Stimulated activated CD4-positive, alpha-beta T cell treated with anti-CD3 and anti-CD28 coated beads, Interleukin-1b, Interleukin-23, amount 100 ng/mL, for 1 hour (primary cell): ENCODE data around the gene SUSD6.

Experiments used
- DNase-seq, 2 donors: peaks; one replicate each; pipeline ENCODE4 v3.0.0-alpha.2; 2020; ENCODE audit warnings: low read depth in 2 of 2

SUSD6 gene

DNA sequence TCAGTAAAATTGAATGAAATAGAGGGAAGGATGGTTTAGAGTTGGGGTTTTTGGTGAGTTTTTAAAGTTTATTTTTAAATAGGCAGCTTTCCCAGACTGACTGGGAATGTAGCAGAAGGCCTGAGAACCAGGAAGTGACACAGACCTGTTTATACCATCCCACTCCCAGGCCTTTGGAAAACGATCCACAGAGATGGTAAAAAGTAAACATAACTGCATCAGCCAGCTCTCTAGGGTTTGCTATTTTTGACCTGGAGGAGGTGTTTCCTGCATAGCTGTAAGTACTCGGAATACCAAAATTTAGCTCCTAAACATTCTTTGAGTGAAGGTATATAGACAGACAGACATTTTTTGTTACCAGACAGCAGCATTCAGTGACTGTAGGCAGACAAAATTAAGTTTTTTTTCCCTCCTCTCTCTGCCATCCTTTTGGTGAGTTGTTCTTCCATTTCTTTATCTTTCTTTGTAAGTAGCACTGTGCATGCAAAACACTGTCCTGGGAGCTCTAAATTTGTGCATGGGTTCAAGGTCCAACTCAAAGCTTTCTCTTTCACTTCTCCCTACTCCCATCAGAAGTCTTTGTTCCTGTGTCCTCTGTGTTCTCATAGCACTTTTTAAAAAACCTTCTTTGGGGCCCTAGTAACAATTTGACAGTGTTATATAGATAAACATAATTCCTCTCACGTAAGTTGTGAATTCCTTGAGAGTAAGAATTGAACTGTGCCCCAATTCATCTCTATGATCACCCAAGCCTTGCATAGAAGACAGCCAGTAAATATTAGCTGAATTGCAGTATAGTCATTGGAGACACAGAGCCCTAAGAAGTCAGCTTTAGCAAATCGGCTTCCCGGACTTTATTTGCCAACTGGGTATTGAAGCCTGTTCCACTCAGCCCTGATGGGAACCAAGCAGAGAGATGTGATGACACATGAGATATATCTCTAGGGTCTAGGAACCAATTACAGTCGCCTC lies 37.4 kb downstream of the SUSD6 start:
- no peak for DNase-seq

- no peak for DNase-seq
These were observed 39.6 kb downstream of the SUSD6 start for GRCh38 chr14:69650948-69651369.

DNA sequence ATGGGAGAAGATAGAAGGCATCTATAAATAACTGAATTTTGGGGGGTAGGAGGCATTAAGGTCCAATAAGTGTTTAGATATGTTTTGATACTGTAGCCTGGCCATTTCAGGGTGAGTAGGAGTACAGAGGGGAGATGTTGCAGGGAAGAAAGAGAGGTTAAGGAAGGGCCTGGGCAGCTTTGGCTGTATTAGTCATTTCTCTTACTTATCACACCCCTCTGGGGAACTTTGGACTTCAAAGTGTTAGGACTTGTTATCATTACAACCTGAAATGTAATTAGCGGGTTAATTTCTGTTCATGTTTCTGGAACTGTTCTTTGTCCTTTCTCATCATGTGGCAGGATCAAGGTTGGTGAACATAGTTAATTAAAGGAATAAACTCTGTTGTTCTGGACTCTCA lies 40.3 kb downstream of the SUSD6 start:
- no peak for DNase-seq

- DNase-seq = no peak
These were observed 41.7 kb downstream of the SUSD6 start for GRCh38 chr14:69652942-69653684.

DNA sequence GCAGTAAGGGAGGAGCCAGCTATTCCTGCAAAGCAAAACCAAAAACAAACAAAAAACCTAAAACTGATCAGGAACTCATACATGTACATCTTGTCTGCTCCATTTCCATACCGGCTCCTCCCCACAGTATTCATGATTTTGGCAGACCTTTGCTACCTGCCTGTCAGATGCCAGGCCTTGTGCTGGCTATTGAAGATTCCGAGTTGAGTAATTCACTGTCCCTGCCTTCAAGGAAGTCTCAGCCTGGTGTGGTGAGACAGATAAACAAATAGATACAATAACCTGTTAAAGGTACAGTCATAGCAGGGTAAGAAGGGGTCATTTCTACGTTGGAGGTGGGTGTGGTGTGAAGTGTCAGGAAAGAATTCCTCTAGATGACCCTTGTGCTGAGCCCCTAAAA lies 42.7 kb downstream of the SUSD6 start:
- DNase-seq = no peak

GRCh38 chr14:69657950-69658355 lies 46.6 kb downstream of the SUSD6 start:
- no peak for DNase-seq

GRCh38 chr14:69658664-69659261 lies 47.4 kb downstream of the SUSD6 start:
- DNase-seq = no peak

DNA sequence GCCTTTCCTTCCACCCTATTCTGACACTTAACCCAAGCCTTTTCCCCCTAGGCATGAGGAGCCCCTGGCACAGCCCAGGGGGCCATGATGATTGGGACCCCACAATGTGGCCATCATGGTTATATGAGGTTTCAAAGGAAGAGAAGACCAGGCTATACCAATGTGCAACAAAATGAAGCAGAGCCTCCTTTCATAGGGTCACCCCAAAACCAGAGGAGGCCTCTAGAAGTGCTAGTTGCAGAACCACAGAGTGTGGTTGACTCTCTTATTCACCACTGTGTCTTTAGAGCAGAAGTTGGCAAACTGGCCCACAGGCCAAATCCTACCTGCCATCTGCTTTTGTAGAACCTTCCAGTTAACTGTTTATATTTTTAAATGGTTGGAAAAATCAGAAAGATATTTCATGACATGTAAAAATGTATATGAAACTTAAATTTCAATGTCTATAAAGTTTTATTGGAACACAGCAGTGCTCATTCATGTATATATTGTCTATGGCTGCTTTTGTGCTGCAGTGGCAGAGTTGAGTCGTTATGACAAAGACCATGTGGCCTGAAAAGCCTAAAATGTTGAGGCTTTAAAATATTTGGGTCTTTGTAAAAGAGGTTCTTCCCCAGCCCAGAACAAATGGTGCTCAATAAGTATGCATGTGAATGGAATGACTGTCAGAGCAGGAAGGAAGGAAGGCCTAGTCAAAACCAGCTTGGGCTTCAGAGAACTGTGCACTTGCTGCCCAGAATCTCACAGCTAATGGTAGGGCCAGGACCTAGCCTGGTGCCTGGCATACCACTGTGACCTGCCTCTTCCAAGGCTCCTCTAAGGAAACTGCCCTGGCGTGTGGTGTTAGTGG lies 49.2 kb downstream of the SUSD6 start:
- no peak for DNase-seq

DNA sequence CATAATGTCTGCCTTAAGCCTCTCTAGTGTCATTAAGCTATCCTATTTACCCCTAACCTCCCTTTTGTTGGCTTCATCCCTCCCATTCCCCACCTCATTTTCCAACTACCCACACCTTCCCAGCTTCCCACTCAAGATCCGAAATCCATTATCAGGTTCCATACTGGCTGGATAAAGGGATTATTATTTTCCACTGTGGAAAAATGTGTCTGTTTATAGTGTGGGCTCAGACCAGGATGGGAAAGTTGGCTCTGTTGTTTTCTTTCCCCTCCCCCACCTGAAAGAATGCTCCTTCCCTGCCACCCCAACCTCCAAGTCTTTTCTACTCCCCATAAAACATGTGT lies 49.8 kb downstream of the SUSD6 start:
- DNase-seq = no peak

- DNase-seq = no peak
These were observed 51.4 kb downstream of the SUSD6 start for GRCh38 chr14:69662636-69663299.

- no peak for DNase-seq
These were observed 51.9 kb downstream of the SUSD6 start for GRCh38 chr14:69663300-69663643.

GRCh38 chr14:69664265-69664664 lies 52.9 kb downstream of the SUSD6 start:
- DNase-seq = no peak

DNA sequence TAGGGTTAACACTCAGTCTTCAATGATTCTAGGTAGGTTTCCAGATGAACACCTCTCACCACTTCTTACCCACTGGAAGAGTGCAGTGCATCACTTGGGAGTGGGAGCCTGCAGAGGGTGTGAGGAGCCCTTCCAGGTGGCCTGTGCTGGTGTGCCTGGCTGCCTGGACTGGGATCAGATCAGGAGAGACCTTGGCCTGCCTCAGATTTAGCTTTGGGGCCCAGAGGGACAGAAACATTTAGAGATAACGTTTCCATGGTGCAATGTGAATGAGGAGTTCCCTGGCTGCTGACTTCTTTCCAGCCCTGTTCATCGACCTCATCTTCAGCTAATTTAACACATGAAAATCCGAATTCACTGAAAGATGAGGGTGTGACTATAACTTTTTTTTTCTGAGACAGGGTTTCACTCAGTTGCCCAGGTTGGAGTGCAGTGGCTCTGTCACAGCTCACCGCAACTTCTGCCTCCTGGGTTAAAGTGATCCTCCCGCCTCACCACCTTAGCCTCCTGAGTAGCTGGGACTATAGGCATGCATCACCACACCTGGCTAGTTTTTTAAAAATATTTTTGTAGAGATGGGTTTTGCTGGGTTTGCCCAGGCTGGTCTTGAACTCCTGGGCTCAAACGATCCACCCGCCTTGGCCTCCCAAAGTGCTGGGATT lies 53.6 kb downstream of the SUSD6 start:
- DNase-seq = no peak

- DNase-seq = no peak
These were observed 54.2 kb downstream of the SUSD6 start for GRCh38 chr14:69665631-69666030.

DNA sequence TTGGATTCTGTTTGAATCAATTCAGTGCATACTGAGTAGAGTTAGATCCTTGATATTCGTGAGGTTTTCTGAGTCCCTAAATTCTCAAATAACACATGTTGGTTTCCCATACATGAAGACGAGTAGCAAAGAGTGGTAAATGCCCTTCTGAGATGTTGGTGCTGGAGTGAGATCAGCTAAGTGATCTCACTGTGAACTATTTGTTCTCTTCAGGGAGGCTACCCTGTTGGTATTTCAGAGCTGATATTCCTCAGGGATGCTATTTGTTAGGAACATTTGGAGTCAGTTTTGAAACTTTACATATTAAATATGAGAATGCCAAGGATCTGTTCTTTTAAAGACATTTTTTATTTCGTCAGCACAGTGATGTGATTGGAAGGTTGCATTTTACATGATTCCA lies 54.7 kb downstream of the SUSD6 start:
- DNase-seq = no peak

- no peak for DNase-seq
These were observed 55.4 kb downstream of the SUSD6 start for GRCh38 chr14:69666690-69667211.

DNA sequence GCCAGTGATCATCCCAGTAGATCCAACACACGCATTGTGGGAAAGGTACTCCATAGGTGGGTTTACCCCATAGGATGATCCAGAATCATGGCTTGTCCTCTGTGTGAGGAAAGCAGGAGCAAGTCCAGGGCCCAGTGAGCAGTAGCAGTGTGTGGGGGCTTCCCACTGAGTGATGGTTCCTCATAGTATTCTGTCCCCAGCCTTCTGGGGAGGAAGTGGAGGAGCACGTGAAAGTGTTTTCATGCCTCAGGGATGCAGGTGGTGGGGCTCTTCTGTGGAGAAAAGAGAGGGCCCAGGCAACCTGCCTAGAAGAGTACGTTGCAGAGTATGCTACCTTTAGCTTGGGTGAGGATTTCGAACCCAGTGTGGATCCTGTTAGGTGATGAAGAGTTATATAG lies 56.5 kb downstream of the SUSD6 start:
- no peak for DNase-seq

GRCh38 chr14:69669375-69669774 lies 58.0 kb downstream of the SUSD6 start:
- no peak for DNase-seq

- no peak for DNase-seq
These were observed 58.7 kb downstream of the SUSD6 start for GRCh38 chr14:69670093-69670492.

DNA sequence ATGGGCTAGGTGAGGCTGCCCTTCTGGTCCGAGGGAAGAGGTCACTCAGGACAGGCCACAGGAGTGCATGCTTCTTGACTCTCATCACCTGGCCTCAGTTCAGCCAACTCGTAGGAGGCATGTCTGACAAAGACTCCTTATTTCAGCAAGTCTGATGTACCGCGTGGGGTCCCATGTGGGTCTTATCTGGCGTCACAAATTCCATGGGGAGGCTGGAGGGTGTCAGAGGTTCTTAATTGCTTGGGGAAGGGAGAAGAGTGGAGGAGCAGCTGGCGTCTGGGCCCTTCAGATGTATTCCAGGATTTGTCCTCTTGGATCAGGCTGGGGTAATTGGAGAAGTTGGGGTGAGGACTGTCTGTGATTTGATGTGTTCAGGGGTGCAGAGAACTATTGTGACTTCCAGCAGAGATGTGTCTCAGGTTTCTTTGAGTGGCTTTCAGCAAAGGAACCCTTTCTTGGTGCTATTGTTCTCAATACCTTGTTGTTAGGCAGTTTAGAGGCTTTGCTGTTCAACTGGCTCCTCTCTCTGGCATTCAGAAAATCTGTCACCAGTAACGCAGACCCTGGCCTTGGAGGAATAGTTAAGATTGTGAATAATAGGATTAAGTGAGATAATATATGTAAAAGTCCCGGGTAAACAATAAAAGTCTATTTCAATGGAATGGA lies 60.1 kb downstream of the SUSD6 start:
- DNase-seq = no peak
